ENCODE data around the gene ADCK1.

DNA sequence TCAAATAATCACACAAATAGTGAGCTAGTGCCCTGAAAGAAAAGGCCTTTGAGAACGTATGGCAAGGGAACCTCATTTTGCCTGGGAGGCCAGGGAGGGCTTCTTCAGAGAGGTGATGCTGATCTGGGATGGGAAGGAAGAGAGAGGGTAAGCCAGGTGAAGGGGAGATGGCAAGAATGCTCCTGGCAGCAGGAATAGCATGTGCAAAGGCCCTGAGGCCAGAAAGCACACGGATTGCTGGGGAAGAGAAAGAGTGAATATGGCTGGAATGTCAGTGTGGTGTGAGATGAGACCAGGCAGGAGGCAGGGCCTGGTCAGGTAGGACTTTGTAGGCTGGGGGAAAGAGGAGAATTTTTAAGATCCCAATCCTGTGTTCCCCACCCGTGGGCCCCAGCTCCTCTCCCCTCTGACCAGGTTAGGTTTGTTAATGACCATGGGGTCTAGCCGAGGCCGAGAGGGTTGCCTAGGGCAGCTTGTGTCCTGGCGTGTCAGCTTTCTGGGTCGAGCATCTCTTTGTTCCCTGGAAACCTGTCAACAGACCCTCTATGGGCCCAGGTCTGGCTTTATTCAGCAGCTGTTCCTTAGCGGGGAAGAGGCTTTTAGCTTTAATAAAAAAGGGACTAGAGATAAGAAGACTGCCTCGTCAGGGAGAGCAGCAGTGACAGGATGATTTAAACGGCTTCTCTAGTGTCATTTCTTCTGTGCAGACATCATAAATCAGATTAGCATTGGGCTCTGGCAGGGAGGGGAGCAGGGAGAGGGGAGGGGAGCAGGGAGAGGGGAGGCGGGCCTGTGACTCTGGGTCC is 123.4 kb downstream of the ADCK1 start:
- TF ChIP-seq POLR2A (IDR thresholded peaks at IDR 0.05) (no peak), CTCF (IDR thresholded peaks at IDR 0.05) (no peak), POLR2AphosphoS5 (IDR thresholded peaks at IDR 0.05) (no peak)

All from suprapubic skin (tissue), 4 donors.